HEK293 (cell line): ENCODE measurements around the gene PSEN1.

Experiments used
- ZNF830 ChIP-seq: fragments of 450-650 bp; IDR thresholded peaks from 2 replicates; pipeline ENCODE4 v1.5.0; 2018; ENCODE audit warnings: missing biosample characterization, missing genetic modification characterization, low read depth, mild to moderate bottlenecking, moderate library complexity
- TF ChIP-seq, protein P1 (sequence below): fragments of 450-650 bp; formaldehyde crosslinking; IDR thresholded peaks from 2 replicates; pipeline ENCODE4 v1.5.1; 2016; ENCODE audit warnings: missing biosample characterization, missing genetic modification characterization
- TF ChIP-seq, protein P2 (sequence below): fragments of 450-650 bp; formaldehyde crosslinking; IDR thresholded peaks from 2 replicates; pipeline ENCODE4 v1.5.0; 2017; ENCODE audit warnings: missing biosample characterization, missing genetic modification characterization, borderline replicate concordance
- TF ChIP-seq, protein P3 (sequence below): fragments of 450-650 bp; formaldehyde crosslinking; IDR thresholded peaks from 2 replicates; pipeline ENCODE4 v1.5.1; 2016; ENCODE audit warnings: missing biosample characterization, missing genetic modification characterization

DNA sequence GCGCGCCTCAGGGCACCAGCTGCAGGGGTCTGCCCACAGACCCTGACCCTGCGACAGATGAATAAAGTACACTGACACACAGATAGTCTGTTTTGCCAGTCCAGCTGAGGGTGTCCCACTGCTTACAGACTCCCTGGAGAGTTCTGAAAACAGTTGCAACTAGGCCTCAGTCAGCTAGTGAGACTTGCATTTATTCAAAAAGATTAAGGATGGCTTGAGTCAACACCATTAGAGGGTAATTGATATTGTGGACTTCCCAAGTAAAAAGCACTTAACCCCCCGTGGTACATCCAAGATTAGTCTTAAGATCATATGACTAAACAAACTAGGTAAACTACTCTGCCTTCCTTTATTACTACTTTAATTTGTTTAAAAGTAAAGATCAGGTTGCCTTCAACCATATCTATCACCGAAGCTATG, 11.1 kb upstream of the PSEN1 start:
- TF ChIP-seq, protein P1, sequence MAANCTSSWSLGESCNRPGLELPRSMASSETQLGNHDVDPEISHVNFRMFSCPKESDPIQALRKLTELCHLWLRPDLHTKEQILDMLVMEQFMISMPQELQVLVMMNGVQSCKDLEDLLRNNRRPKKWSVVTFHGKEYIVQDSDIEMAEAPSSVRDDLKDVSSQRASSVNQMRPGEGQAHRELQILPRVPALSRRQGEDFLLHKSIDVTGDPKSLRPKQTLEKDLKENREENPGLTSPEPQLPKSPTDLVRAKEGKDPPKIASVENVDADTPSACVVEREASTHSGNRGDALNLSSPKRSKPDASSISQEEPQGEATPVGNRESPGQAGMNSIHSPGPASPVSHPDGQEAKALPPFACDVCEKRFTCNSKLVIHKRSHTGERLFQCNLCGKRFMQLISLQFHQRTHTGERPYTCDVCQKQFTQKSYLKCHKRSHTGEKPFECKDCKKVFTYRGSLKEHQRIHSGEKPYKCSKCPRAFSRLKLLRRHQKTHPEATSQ (tag by site-specific recombination), result no peak
- TF ChIP-seq, protein P2, sequence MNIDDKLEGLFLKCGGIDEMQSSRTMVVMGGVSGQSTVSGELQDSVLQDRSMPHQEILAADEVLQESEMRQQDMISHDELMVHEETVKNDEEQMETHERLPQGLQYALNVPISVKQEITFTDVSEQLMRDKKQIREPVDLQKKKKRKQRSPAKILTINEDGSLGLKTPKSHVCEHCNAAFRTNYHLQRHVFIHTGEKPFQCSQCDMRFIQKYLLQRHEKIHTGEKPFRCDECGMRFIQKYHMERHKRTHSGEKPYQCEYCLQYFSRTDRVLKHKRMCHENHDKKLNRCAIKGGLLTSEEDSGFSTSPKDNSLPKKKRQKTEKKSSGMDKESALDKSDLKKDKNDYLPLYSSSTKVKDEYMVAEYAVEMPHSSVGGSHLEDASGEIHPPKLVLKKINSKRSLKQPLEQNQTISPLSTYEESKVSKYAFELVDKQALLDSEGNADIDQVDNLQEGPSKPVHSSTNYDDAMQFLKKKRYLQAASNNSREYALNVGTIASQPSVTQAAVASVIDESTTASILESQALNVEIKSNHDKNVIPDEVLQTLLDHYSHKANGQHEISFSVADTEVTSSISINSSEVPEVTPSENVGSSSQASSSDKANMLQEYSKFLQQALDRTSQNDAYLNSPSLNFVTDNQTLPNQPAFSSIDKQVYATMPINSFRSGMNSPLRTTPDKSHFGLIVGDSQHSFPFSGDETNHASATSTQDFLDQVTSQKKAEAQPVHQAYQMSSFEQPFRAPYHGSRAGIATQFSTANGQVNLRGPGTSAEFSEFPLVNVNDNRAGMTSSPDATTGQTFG (tag by site-specific recombination), result no peak
- TF ChIP-seq ZNF830 (tag by site-specific recombination), result no peak
- TF ChIP-seq, protein P3, sequence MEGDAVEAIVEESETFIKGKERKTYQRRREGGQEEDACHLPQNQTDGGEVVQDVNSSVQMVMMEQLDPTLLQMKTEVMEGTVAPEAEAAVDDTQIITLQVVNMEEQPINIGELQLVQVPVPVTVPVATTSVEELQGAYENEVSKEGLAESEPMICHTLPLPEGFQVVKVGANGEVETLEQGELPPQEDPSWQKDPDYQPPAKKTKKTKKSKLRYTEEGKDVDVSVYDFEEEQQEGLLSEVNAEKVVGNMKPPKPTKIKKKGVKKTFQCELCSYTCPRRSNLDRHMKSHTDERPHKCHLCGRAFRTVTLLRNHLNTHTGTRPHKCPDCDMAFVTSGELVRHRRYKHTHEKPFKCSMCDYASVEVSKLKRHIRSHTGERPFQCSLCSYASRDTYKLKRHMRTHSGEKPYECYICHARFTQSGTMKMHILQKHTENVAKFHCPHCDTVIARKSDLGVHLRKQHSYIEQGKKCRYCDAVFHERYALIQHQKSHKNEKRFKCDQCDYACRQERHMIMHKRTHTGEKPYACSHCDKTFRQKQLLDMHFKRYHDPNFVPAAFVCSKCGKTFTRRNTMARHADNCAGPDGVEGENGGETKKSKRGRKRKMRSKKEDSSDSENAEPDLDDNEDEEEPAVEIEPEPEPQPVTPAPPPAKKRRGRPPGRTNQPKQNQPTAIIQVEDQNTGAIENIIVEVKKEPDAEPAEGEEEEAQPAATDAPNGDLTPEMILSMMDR, result no peak
